Measurements from ENCODE around the gene CITED4. TPM values are rescaled to one million over a fixed set of nuclear protein-coding genes. Genes with fewer than 3 reads are reported as not detected.

The CITED4 gene
- total RNA-seq = 3.6 and 4.2 TPM in 2 replicates

DNA sequence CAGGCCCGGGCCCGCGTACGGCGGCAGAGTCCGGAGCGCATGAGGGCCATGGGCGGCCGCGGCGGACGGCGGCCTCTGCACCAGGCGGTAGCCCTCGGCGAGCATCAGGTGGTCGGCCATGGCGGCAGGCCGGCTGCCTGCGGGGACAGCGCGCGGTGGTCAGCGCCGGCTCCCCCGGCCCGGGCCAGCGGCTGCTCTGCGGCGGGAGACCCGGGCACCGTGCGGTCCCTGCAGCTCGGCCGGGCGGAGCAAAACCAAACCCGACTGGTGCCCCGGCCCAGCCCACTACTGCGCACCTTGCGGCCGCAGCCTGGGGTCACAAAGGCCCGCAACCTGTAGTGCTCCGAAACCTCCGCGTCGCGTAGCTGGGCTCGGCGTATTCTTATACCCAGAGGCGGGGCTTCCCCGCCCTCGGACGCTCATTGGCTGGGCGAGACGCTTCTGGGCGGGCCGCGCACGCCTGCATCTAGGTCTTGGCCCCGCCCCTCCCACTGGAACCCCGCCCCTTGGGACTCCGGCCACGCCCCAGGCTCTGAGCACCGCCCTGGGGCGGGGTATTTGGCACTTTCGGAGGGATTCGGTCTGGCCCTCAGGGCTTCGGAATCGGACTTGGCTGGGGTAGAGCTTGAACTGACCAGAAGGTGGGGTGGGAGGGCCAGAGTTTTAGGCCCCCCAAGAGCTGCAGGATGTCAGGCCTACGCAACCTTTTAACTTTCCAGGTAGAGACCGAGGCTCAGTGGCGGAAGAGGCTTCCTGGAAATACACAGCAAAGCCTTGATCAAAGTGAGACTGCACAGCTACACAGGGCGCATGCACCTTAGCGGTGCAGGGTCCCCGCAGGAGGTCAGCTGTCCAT, at the start of gene CITED4:
Gene CITED4, minus strand, starts transcription at position 356 of the 856 bp plus-strand sequence. Its CDS starts 236 bp downstream, at position 120.
- intact Hi-C loops (cut with micrococcal nuclease) = loop anchor here (10.0 kb wide), 1 partner anchor 167 kb away; the partner anchor contains the start of gene NFYC
- Mint-ChIP-seq H3K4me1 (ENCODE audit: low read depth) (peaks cover 13% of the 10 kb centered on the region), H3K27me3 (ENCODE audit: low read depth) (peaks cover 28% of the 10 kb centered on the region), H3K27ac (peak within 1 kb of the TSS; percentile 97), H3K9me3 (no peaks in the 10 kb centered on the region), H3K4me3 (ENCODE audit: low read depth) (peak within 1 kb of the TSS; percentile 89), H3K36me3 (ENCODE audit: low read depth) (no peaks in the 10 kb centered on the region)
- DNase-seq (ENCODE audit: low spot score) = peak; percentile 94

- Mint-ChIP-seq H3K27ac (no peak overlapping the region), H3K27me3 (ENCODE audit: low read depth) (no peaks in the 10 kb centered on the region), H3K4me3 (ENCODE audit: low read depth) (no peak overlapping the region), H3K36me3 (ENCODE audit: low read depth) (no peaks in the 10 kb centered on the region), H3K9me3 (no peaks in the 10 kb centered on the region), H3K4me1 (ENCODE audit: low read depth) (no peaks in the 10 kb centered on the region)
- no peak for DNase-seq (ENCODE audit: low spot score)
- intact Hi-C loops (cut with micrococcal nuclease) = no loop called here
Measured at GRCh38 chr1:40911105-40911504, 48.9 kb upstream of the CITED4 start.

GRCh38 chr1:40909281-40909680, 47.1 kb upstream of the CITED4 start:
- Mint-ChIP-seq H3K4me3 (ENCODE audit: low read depth) (no peak overlapping the region), H3K9me3 (no peaks in the 10 kb centered on the region), H3K27me3 (ENCODE audit: low read depth) (peaks cover 1% of the 10 kb centered on the region), H3K36me3 (ENCODE audit: low read depth) (no peaks in the 10 kb centered on the region), H3K4me1 (ENCODE audit: low read depth) (no peaks in the 10 kb centered on the region), H3K27ac (no peak overlapping the region)
- intact Hi-C loops (cut with micrococcal nuclease) = no loop called here
- DNase-seq (ENCODE audit: low spot score) = no peak

DNA sequence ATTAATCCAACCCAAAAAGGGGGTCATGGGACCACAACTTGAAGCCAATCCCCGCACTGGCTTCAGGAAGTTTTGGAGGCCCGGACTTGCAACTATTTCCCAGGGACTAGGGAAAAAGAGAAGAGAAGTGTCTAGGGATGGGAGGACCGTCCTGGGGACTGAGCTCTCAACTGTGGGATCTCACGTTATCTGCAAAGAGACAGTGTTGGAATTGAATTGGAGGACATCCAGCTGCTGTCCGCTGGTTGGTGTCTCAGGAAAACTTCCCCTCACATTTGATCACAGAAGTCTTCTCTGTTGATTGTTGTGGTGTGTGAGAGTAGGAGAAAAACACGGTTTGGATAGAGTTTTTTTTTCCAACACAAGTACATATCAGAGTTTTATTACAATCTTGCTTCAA, 46.2 kb upstream of the CITED4 start:
- H3K4me3 Mint-ChIP-seq (ENCODE audit: low read depth) = no peak overlapping the region
- DNase-seq (ENCODE audit: low spot score) = no peak
- no peaks in the 10 kb centered on the region for H3K4me1 Mint-ChIP-seq (ENCODE audit: low read depth)
- no peak overlapping the region for H3K27ac Mint-ChIP-seq
- H3K27me3 Mint-ChIP-seq (ENCODE audit: low read depth) = peaks cover 3% of the 10 kb centered on the region
- H3K36me3 Mint-ChIP-seq (ENCODE audit: low read depth) = no peaks in the 10 kb centered on the region
- H3K9me3 Mint-ChIP-seq = no peaks in the 10 kb centered on the region
- intact Hi-C loops (cut with micrococcal nuclease) = no loop called here

DNA sequence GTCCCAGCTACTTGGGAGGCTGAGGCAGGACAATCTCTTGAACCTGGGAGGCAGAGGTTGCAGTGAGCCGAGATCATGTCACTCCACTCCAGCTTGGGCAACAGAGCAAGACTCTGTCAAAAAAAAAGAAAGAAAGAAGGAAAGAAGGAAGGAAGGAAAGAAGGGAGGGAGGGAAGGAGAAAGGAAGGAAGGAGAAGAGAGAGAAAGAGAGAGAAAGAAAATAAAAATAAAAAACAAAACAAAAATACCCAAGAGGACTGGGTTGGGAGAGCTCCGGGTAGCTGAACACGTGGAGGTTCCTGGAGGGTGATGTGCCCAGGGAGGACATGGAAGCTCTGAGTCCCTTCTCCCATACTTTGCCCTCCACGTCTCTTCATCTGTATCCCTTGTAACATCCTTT, 45.7 kb upstream of the CITED4 start:
- no peak for DNase-seq (ENCODE audit: low spot score)
- H3K9me3 Mint-ChIP-seq = no peaks in the 10 kb centered on the region
- peaks cover 8% of the 10 kb centered on the region for H3K27me3 Mint-ChIP-seq (ENCODE audit: low read depth)
- H3K27ac Mint-ChIP-seq = no peak overlapping the region
- H3K4me1 Mint-ChIP-seq (ENCODE audit: low read depth) = no peaks in the 10 kb centered on the region
- H3K36me3 Mint-ChIP-seq (ENCODE audit: low read depth) = no peaks in the 10 kb centered on the region
- no peak overlapping the region for H3K4me3 Mint-ChIP-seq (ENCODE audit: low read depth)
- intact Hi-C loops (cut with micrococcal nuclease) = no loop called here

GRCh38 chr1:40906781-40907400, 44.7 kb upstream of the CITED4 start:
- Mint-ChIP-seq H3K4me3 (ENCODE audit: low read depth) (no peak overlapping the region), H3K27me3 (ENCODE audit: low read depth) (peaks cover 8% of the 10 kb centered on the region), H3K36me3 (ENCODE audit: low read depth) (no peaks in the 10 kb centered on the region), H3K9me3 (no peaks in the 10 kb centered on the region), H3K4me1 (ENCODE audit: low read depth) (no peaks in the 10 kb centered on the region), H3K27ac (no peak overlapping the region)
- intact Hi-C loops (cut with micrococcal nuclease) = no loop called here
- DNase-seq (ENCODE audit: low spot score) = no peak

DNA sequence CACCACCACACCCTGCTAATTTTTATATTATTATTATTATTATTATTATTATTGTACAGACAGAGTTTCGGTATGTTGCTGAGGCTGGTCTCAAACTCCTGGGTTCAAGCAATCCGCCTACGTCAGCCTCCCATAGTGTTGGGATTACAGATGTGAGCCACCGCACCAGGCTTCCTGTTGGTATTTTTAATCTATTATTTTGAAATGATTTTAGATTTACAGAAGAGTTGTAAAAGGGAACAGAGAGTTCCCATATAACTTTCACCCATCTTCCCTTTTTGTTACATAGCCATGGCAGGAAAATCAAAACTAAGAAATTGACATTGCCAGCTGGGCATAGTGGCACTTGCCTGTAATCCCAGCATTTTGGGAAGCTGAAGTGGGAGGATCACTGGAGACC, 42.9 kb upstream of the CITED4 start:
- Mint-ChIP-seq H3K27me3 (ENCODE audit: low read depth) (peaks cover 11% of the 10 kb centered on the region), H3K9me3 (no peaks in the 10 kb centered on the region), H3K36me3 (ENCODE audit: low read depth) (no peaks in the 10 kb centered on the region), H3K4me3 (ENCODE audit: low read depth) (no peak overlapping the region), H3K27ac (no peak overlapping the region), H3K4me1 (ENCODE audit: low read depth) (no peaks in the 10 kb centered on the region)
- intact Hi-C loops (cut with micrococcal nuclease) = no loop called here
- no peak for DNase-seq (ENCODE audit: low spot score)

DNA sequence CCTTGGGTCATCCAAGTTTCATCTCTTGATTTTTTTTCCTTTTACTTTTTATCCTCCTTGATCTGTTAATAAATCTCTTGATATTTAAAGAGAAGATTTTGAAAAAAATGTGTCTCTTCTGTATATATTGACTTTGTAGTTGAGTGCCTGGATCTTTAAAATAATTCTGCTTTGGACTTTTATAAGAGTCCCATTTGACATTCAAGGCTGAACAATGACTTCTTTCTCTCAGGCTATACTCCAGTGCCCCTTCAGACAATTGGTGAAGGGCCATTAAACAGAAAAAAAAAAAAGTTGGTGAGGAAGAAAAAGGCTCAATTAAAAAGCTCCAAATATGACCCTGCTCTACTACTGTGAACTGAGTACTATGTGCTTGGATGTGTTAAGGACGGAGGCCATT, 40.9 kb upstream of the CITED4 start:
- no peak for DNase-seq (ENCODE audit: low spot score)
- H3K27me3 Mint-ChIP-seq (ENCODE audit: low read depth) = peaks cover 11% of the 10 kb centered on the region
- no peaks in the 10 kb centered on the region for H3K4me1 Mint-ChIP-seq (ENCODE audit: low read depth)
- no peaks in the 10 kb centered on the region for H3K9me3 Mint-ChIP-seq
- intact Hi-C loops (cut with micrococcal nuclease) = no loop called here
- H3K4me3 Mint-ChIP-seq (ENCODE audit: low read depth) = no peak overlapping the region
- no peak overlapping the region for H3K27ac Mint-ChIP-seq
- no peaks in the 10 kb centered on the region for H3K36me3 Mint-ChIP-seq (ENCODE audit: low read depth)

GRCh38 chr1:40901886-40902852, 40.0 kb upstream of the CITED4 start:
- no peak overlapping the region for H3K27ac Mint-ChIP-seq

GRCh38 chr1:40899230-40899870, 37.2 kb upstream of the CITED4 start:
- Mint-ChIP-seq H3K27me3 (ENCODE audit: low read depth) (peaks cover 10% of the 10 kb centered on the region), H3K4me1 (ENCODE audit: low read depth) (peaks cover 2% of the 10 kb centered on the region), H3K36me3 (ENCODE audit: low read depth) (peaks cover 3% of the 10 kb centered on the region), H3K9me3 (peaks cover 11% of the 10 kb centered on the region), H3K4me3 (ENCODE audit: low read depth) (no peak overlapping the region), H3K27ac (no peak overlapping the region)
- DNase-seq (ENCODE audit: low spot score) = no peak
- intact Hi-C loops (cut with micrococcal nuclease) = no loop called here

More at GRCh38 chr1:40901886-40902852, 40.0 kb upstream of the CITED4 start:
- Mint-ChIP-seq H3K27me3 (ENCODE audit: low read depth) (peaks cover 11% of the 10 kb centered on the region), H3K4me3 (ENCODE audit: low read depth) (no peak overlapping the region), H3K4me1 (ENCODE audit: low read depth) (no peaks in the 10 kb centered on the region), H3K9me3 (no peaks in the 10 kb centered on the region), H3K36me3 (ENCODE audit: low read depth) (no peaks in the 10 kb centered on the region)
- DNase-seq (ENCODE audit: low spot score) = no peak
- intact Hi-C loops (cut with micrococcal nuclease) = no loop called here

- Mint-ChIP-seq H3K4me3 (ENCODE audit: low read depth) (no peak overlapping the region), H3K27ac (no peak overlapping the region), H3K4me1 (ENCODE audit: low read depth) (peaks cover 2% of the 10 kb centered on the region), H3K27me3 (ENCODE audit: low read depth) (peaks cover 9% of the 10 kb centered on the region), H3K36me3 (ENCODE audit: low read depth) (peaks cover 5% of the 10 kb centered on the region), H3K9me3 (peaks cover 19% of the 10 kb centered on the region)
- intact Hi-C loops (cut with micrococcal nuclease) = no loop called here
- no peak for DNase-seq (ENCODE audit: low spot score)
Measured at GRCh38 chr1:40898431-40898901, 36.3 kb upstream of the CITED4 start.

- H3K9me3 Mint-ChIP-seq = peaks cover 25% of the 10 kb centered on the region
- H3K27me3 Mint-ChIP-seq (ENCODE audit: low read depth) = peaks cover 3% of the 10 kb centered on the region
- H3K27ac Mint-ChIP-seq = no peak overlapping the region
- no peak overlapping the region for H3K4me3 Mint-ChIP-seq (ENCODE audit: low read depth)
- DNase-seq (ENCODE audit: low spot score) = no peak
- intact Hi-C loops (cut with micrococcal nuclease) = no loop called here
- peaks cover 5% of the 10 kb centered on the region for H3K36me3 Mint-ChIP-seq (ENCODE audit: low read depth)
- H3K4me1 Mint-ChIP-seq (ENCODE audit: low read depth) = peaks cover 2% of the 10 kb centered on the region
Measured at GRCh38 chr1:40897513-40897912, 35.4 kb upstream of the CITED4 start.
